GM21619 (cell line): Measurements from ENCODE around the gene ADGRL3.

Experiments
- ATAC-seq: cut with Tn5 transposase; IDR thresholded peaks from one replicate; pipeline ENCODE4 v1.9.1; 2021; ENCODE audit not compliant: unreplicated experiment

The ADGRL3 gene

GRCh38 chr4:61531188-61531587 lies 331.1 kb downstream of the ADGRL3 start:
- no peak for ATAC-seq

GRCh38 chr4:61532336-61533000 lies 332.3 kb downstream of the ADGRL3 start:
- no peak for ATAC-seq

GRCh38 chr4:61533140-61533539 lies 333.0 kb downstream of the ADGRL3 start:
- no peak for ATAC-seq

- no peak for ATAC-seq
Observed at GRCh38 chr4:61540944-61541343, 340.8 kb downstream of the ADGRL3 start.

- ATAC-seq: no peak
Observed at GRCh38 chr4:61541459-61541858, 341.3 kb downstream of the ADGRL3 start.

GRCh38 chr4:61543976-61544375 lies 343.9 kb downstream of the ADGRL3 start:
- no peak for ATAC-seq

GRCh38 chr4:61545902-61546480 lies 345.9 kb downstream of the ADGRL3 start:
- no peak for ATAC-seq

GRCh38 chr4:61549336-61549735 lies 349.2 kb downstream of the ADGRL3 start:
- ATAC-seq: no peak

- ATAC-seq: no peak
Observed at GRCh38 chr4:61553557-61554125, 353.5 kb downstream of the ADGRL3 start.

GRCh38 chr4:61555789-61556188 lies 355.7 kb downstream of the ADGRL3 start:
- no peak for ATAC-seq

- ATAC-seq: no peak
Observed at GRCh38 chr4:61556277-61556676, 356.2 kb downstream of the ADGRL3 start.

- no peak for ATAC-seq
Observed at GRCh38 chr4:61559396-61559795, 359.3 kb downstream of the ADGRL3 start.

- no peak for ATAC-seq
Observed at GRCh38 chr4:61561028-61561427, 360.9 kb downstream of the ADGRL3 start.

- ATAC-seq: no peak
Observed at GRCh38 chr4:61571761-61572559, 371.8 kb downstream of the ADGRL3 start.

GRCh38 chr4:61575796-61576195 lies 375.7 kb downstream of the ADGRL3 start:
- no peak for ATAC-seq

- no peak for ATAC-seq
Observed at GRCh38 chr4:61579786-61580185, 379.7 kb downstream of the ADGRL3 start.

GRCh38 chr4:61580721-61581377 lies 380.7 kb downstream of the ADGRL3 start:
- ATAC-seq: no peak

GRCh38 chr4:61583696-61584095 lies 383.6 kb downstream of the ADGRL3 start:
- no peak for ATAC-seq

GRCh38 chr4:61588621-61589402 lies 388.7 kb downstream of the ADGRL3 start:
- ATAC-seq: no peak

GRCh38 chr4:61590881-61591280 lies 390.8 kb downstream of the ADGRL3 start:
- ATAC-seq: no peak
